PFSK-1 (cell line): ENCODE data around the gene ETFBKMT.

Source experiments
- FOXP2 ChIP-seq: optimal IDR thresholded peaks from 2 replicates; pipeline ENCODE3; 2011; ENCODE audit warnings: borderline replicate concordance, control low read depth, inconsistent platforms; ENCODE audit not compliant: insufficient read depth; ENCODE audit errors: extremely low read length, extremely low read depth
- POLR2AphosphoS5 ChIP-seq: IDR thresholded peaks from 2 replicates; pipeline ENCODE4 v1.6.1; 2012; ENCODE audit warnings: low read depth, mild to moderate bottlenecking, control low read depth, low read length, moderate library complexity
- REST ChIP-seq, 2 experiments: IDR thresholded peaks; 2 replicates each; pipeline versions ENCODE4 v1.6.1 to v1.8.0; 2011 to 2012; ENCODE audit warnings: low read depth in 2 of 2, low read length in 2 of 2, control low read depth in 1 of 2, inconsistent platforms in 1 of 2, mild to moderate bottlenecking in 1 of 2, moderate library complexity in 1 of 2; ENCODE audit not compliant: insufficient read depth in 1 of 2
- SIN3A ChIP-seq: IDR thresholded peaks from 2 replicates; pipeline ENCODE4 v1.6.1; 2012; ENCODE audit warnings: mild to moderate bottlenecking, low read length, moderate library complexity, borderline replicate concordance; ENCODE audit not compliant: insufficient read depth
- TAF1 ChIP-seq: IDR thresholded peaks from 2 replicates; pipeline ENCODE4 v1.6.1; 2012; ENCODE audit warnings: low read length, control low read depth, borderline replicate concordance; ENCODE audit not compliant: insufficient read depth

The ETFBKMT gene

GRCh38 chr12:31644536-31644935 lies 15.0 kb upstream of the ETFBKMT start:
- TF ChIP-seq POLR2AphosphoS5 (no peak), FOXP2 (no peak), TAF1 (no peak), REST (IDR thresholded peaks at IDR 0.05; ENCODE audit: insufficient read depth in 1 of 2, low read depth in 2 of 2, low read length in 2 of 2) (no peak), SIN3A (no peak)

GRCh38 chr12:31645924-31646323 lies 13.6 kb upstream of the ETFBKMT start:
- TF ChIP-seq SIN3A (no peak), FOXP2 (no peak), TAF1 (no peak), POLR2AphosphoS5 (no peak), REST (IDR thresholded peaks at IDR 0.05; ENCODE audit: insufficient read depth in 1 of 2, low read depth in 2 of 2, low read length in 2 of 2) (no peak)

GRCh38 chr12:31647086-31647491 lies 12.4 kb upstream of the ETFBKMT start:
- TF ChIP-seq TAF1 (no peak), FOXP2 (no peak), POLR2AphosphoS5 (no peak), REST (IDR thresholded peaks at IDR 0.05; ENCODE audit: insufficient read depth in 1 of 2, low read depth in 2 of 2, low read length in 2 of 2) (no peak), SIN3A (no peak)

- TF ChIP-seq SIN3A (no peak), POLR2AphosphoS5 (no peak)
Observed at GRCh38 chr12:31650918-31651317, 8.6 kb upstream of the ETFBKMT start.

- TF ChIP-seq SIN3A = no peak
- TF ChIP-seq POLR2AphosphoS5 = no peak
Observed at GRCh38 chr12:31651893-31652521, 7.5 kb upstream of the ETFBKMT start.

GRCh38 chr12:31655208-31655607 lies 4.3 kb upstream of the ETFBKMT start:
- no peak for TF ChIP-seq POLR2AphosphoS5
- TF ChIP-seq SIN3A = no peak
- TF ChIP-seq FOXP2 = no peak
- no peak for TF ChIP-seq TAF1
- no peak for TF ChIP-seq REST (IDR thresholded peaks at IDR 0.05; ENCODE audit: insufficient read depth in 1 of 2, low read depth in 2 of 2, low read length in 2 of 2)
